ENCODE results near the gene SPOCD1.

The SPOCD1 gene

GRCh38 chr1:31750858-31751510 lies 64.8 kb downstream of the SPOCD1 start:
- TF ChIP-seq ZFX (IDR thresholded peaks at IDR 0.05; ENCODE audit: borderline replicate concordance): no peak
- TF ChIP-seq CTCF (IDR thresholded peaks at IDR 0.05): no peak
- no peak overlapping the region for H3K27ac ChIP-seq

- no peak overlapping the region for H3K27ac ChIP-seq
- TF ChIP-seq ZFX (IDR thresholded peaks at IDR 0.05; ENCODE audit: borderline replicate concordance) (no peak), CTCF (IDR thresholded peaks at IDR 0.05) (no peak)
Measured at GRCh38 chr1:31749785-31750735, 65.8 kb downstream of the SPOCD1 start.

- no peak overlapping the region for H3K27ac ChIP-seq
- TF ChIP-seq CTCF (IDR thresholded peaks at IDR 0.05): no peak
- TF ChIP-seq ZFX (IDR thresholded peaks at IDR 0.05; ENCODE audit: borderline replicate concordance): no peak
Measured at GRCh38 chr1:31748365-31748764, 67.5 kb downstream of the SPOCD1 start.

- no peak overlapping the region for H3K27ac ChIP-seq
- TF ChIP-seq CTCF (IDR thresholded peaks at IDR 0.05): no peak
- TF ChIP-seq ZFX (IDR thresholded peaks at IDR 0.05; ENCODE audit: borderline replicate concordance): no peak
Measured at GRCh38 chr1:31747304-31747703, 68.5 kb downstream of the SPOCD1 start.

- no peak overlapping the region for H3K27ac ChIP-seq
- no peak for TF ChIP-seq CTCF (IDR thresholded peaks at IDR 0.05)
- TF ChIP-seq ZFX (IDR thresholded peaks at IDR 0.05; ENCODE audit: borderline replicate concordance): no peak
Measured at GRCh38 chr1:31746687-31747086, 69.1 kb downstream of the SPOCD1 start.

- TF ChIP-seq ZFX (IDR thresholded peaks at IDR 0.05; ENCODE audit: borderline replicate concordance) (no peak), CTCF (IDR thresholded peaks at IDR 0.05) (peak; percentile 61)
- no peak overlapping the region for H3K27ac ChIP-seq
Measured at GRCh38 chr1:31745946-31746670, 69.7 kb downstream of the SPOCD1 start.
